ENCODE results near the gene SYNPO.

Gene SYNPO

DNA sequence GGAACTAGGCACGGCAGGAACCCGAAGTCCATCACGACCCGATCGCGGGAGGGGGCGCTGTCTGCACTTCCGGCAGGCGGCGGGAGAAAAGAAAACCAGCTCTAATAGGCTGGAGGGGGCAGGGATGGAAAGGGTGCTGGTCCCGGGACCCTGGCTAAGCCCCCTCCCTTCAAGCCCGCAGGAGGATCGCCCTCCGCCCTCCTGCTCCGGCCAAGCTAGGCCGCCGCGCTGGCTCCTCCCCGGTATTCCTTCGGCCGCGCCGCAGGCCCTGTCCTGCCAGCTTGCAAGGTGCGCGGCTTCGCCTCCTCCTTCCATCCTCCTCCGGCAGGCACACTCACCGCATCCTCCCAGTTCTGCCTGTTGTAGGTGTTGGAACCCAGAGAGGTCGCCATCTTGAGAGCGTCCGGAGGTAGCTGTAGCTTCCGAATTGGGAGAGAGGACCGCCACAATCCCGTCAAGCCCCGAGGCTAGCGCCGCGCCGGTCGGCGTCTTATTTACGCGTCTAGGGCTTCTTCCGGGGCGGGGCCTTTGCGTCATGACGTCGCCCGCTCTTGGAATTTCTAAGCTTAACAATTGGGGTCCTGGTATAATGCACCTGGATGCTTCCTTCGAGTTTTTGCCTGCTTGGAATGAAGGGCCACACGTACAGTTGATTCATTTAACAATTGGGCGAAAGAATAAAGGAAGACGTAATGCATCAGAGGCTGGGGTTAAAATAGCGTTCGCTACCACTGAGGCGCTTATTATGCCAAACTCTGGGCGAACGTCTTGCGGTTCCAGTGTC, 60.3 kb downstream of the SYNPO start, which contains the start of gene RBM22:
Gene RBM22, minus strand, starts transcription at position 469 of the 784 bp plus-strand sequence. Its CDS starts 77 bp downstream, at position 392.
- DNase-seq, result peak; percentile 91 to 92

- DNase-seq, result no peak
Measured at GRCh38 chr5:150703762-150704161, 63.3 kb downstream of the SYNPO start.

DNA sequence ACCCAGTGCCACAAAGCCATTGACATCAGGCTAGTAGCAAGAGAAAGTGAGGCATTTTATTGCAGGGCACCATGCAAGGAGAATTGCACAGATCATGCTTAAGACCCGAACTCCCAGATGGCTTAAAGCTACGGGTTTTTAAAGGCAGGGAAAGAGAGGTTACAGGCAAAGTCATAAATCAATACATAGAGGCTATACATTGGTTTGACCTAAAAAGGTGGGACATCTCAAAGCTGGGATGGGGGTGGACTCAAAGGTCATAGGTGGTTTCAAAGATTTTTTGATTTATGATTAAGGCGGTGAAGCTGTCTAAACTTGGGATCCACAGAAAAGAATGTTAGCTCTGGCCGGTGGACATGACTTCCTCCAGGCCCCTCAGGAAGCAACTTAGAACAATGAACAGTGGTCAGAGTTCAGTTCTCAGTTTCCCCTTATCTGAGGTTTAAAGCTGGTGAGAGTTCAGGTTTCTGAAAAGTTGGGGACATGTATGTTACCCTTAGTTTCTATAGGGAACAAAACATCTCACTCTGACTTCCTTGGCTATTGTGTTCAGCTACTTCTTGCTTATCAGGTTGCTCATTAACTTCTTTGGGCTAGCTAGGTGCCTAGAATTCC, 66.4 kb downstream of the SYNPO start:
- DNase-seq, result no peak

Measured in hippocampal formation (tissue), 2 donors.